GM21717 (cell line): ENCODE data around the gene GREB1.

ENCODE experiments used
- ATAC-seq: cut with Tn5 transposase; IDR thresholded peaks from one replicate; pipeline ENCODE4 v1.9.1; 2021; ENCODE audit warnings: mild to moderate bottlenecking, moderate library complexity; ENCODE audit not compliant: unreplicated experiment

Gene GREB1

DNA sequence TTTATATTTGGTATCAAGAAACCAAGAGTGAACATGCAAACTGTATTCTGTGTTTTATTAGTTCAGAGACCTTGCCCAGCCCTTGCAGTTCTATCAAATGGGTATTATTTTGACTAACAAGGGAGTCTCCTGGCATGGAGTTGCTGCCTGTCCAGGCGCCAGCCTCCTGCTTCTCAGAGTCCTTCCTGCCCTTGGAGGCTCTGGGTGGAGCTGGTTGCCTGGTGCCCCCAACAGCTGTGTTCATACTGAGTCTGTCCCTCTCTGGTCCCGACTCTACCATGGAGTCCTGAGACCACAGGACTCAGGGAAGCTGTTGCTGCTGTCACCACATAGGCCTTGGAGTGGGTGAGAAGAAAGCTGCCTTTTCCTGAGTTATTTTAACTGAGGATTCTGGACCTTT is 26.3 kb upstream of the GREB1 start:
- no peak for ATAC-seq

DNA sequence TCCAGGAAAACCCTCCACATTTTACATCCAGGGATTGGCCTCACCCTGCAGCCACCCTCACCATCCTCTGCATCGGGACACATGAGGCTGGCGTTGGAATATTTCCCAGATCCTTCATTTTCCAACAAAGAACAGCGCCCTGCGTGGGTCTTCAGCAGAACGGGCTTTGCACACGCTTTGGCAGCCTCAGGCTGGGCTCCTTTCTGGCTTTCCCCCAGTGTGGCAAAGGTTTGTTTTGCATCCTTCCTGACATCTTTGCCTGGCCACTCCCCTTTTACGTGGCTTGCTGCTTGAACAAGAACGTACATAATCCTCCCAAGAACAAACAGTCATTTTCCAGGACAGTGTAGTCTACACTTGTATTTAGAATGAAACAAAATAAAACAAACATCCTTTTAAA is 25.6 kb upstream of the GREB1 start:
- ATAC-seq = no peak

DNA sequence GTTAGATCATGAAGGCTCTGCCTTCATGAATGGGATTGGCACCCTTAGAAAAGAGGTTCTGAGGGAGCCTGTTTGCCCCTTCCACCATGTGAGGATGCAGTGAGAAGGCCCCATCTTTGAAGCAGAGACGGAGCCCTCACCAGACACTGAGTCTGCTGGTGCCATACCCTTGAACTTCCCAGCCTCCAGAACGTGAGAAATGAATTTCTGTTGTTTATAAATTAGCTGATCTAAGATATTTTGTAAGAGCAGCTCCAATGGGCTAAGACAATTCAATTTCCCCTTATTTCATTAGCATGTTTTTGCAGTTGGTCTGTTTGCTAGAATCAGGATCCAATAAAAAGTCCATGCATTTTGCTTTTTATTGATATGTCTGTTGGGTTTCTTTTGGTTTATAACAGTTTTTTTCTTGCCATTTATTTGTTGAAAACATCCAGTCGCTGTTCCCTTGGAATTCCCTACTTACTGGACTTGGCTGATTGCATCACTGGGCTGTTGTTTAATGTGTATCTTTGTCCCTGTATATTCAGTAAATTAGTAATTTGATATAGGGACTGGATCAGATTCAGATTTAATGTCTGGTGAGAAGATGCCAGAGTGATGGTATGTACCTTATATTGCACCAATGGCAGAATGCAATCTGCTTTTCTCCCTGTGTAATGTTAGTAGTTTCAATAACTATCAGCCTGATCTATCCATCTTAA is 24.0 kb upstream of the GREB1 start:
- no peak for ATAC-seq

DNA sequence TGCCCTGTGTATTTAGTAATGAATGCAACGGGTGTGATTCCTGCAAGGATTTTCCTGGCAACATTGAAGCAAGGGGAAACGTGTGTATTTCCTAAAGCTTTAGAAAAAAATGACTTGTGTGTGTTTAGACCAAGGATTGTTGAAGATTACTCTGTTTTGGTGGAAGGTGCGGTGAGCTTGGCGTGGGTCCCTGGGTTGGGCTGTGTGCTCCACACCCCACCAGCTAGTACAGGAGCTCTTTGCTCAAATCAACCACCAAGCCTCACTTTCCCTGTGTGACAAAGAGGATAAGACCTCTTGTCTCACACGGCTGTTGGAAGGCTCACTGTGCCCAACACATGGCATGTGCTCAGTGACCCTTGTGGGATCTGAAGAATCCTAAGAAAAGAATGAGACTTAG is 21.4 kb upstream of the GREB1 start:
- no peak for ATAC-seq

DNA sequence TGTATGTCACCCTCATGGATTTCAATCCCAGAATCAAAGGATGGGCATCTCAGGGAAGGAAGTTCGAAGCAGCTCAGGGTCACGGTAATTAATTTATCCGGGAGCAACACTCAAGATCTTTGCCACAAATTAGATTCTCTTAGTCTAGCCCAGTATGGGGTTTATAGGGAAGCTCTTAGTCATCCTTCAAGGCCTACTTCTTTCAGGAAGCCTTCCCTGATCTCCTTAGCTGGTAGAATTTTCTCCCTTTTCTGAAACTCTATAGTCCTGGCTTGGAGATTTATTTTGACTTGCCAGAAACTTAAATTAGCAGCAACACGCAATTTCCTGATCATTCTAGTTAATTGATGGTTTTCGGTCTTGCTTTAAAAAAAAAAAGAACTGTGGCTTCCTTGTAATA is 20.5 kb upstream of the GREB1 start:
- ATAC-seq = no peak

DNA sequence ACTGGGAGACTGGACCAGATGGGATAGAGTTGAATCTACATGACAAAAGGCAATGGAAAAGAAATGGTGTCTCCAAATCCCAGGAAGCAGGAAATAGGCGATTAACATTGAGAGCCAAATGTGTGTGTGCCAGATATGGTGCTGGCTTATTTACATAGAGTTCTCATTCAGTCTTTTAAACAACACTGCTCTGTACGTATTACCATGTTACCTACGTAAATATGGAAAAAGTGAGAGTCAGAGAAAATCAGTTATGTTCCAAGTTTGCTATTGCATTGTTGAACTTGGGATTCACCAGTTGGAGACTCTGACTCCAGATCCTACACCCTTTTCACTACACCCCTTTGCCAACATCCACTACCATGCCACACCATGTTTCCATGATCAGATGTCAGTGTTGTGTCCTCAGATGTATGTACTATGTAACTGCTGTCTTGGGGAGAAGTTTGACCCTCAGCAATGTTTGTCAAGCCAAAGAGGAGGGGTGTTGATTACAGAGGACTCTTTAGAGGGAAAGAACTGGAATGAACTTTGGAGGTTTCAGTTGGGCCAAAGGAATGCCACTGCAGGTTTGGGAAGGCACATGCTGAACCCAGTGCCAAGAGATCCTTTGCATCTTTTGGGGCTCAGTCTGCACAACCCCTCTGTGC is 19.6 kb upstream of the GREB1 start:
- no peak for ATAC-seq

DNA sequence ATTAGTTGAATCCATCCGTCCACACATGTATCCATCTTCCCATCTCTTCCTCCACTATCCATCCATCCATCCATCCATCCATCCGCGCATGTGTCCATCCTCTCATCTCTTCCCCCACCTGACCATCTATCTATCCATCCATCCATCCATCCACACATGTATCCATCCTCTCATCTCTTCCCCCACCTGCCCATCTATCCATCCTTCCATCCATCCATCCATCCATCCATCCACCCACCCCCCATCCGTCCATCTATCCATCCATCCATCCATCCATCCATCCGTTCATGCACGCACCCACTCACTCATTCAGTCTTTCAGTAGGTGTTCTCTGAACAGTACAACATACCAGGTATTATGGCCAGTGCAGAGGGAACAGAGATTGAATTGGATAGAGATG is 18.9 kb upstream of the GREB1 start:
- ATAC-seq = no peak

DNA sequence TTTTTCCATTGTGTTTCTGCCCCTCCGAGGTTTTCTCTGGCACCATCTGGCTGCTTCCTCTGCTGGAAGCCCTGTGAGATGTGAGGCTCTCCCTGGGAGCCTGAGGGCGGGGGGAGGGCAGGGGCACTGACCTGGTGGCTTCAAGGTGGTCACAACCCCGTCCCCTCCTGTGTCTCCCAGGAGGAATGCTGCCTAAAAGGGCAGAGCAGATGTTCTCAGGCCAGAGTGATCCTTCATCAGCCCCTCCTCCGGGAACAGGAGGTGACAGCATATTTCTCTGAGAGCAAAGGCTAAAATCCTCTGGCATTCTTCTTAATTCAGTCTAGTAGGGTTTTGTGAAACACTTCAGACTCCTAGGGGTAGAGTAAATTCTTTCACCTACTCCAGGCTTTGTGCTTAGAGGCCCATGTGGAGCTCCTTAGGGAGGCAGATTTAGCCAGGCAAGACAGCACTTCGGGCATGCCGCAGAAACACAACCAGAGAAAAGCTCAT is 18.3 kb upstream of the GREB1 start:
- no peak for ATAC-seq

DNA sequence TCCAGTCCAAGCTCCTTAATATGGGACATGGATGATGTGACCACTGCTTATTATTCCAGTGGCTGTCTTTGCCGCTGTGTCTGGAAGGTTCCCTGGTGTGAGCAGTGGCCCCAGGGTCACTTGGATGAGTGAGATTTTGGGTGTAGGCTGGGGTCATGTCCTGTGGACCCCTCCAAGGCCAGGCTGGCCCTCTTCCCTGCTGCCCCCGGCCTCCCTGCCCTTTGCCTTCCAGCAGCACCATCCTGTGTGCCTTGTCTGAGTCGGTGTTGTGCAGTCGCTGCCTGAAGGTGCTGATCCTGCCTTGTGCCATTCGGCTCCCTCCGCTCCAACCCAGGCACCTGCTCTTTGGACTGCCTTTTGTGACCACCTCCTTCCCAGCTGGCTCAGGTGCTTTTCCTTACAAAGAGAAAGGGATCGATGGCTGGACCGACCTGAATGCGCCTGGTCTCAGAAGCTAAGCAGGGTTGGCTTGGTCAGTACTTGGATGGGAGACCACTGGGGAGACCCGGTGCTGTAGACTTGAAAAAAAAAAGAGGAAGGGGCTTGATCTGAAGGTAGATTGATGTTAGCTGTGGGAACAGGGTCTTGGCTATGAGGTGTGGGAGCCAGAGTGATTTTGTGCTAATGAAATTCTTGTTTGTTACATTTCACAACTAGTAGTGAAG is 16.7 kb upstream of the GREB1 start:
- no peak for ATAC-seq

DNA sequence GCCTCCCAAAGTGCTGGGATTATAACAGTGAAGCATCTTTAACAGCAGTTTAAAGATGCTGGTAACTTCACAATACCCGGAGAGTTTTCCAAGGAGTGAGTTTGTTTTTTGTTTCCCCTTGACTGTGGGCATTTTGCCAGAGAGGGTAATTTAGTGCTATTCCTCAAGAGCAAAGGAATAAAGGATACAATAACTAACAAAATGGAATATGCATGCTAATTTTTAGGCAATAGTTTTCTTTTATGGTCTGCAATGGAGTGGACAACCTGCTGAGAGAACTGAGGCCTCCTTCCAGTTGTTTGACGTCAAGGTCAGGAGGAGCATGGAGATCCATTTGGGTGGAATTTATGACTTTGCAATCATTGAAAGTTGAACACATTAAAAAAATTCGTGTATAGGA is 15.9 kb upstream of the GREB1 start:
- no peak for ATAC-seq

DNA sequence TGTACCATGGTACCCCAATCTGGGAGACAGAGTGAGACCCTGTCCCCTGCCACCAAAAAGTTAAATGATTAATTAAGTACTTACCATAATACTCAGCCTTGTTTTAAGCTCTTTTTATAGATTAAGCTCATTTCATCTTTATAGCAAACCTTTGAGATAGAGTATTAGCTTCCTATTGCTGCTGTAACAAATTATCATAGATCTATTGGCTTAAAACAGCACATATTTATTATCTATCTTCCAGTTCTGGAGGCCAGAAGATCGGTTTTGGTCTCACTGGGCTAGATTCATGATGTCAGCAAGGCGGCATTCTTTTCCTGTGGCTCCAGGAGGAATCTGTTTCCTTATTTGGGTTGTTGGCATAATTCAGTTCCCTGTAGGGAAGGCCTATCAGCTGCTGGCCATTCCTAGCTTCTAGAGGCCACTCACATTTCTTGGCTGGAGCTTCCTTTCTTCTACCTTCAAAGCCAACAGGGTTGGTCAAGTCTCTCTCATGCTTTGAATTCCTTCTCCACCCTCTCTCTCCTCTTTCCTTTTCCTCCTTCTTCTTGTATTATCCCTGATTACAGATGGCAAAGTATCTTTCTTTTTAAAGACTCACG is 13.7 kb upstream of the GREB1 start:
- ATAC-seq = no peak

DNA sequence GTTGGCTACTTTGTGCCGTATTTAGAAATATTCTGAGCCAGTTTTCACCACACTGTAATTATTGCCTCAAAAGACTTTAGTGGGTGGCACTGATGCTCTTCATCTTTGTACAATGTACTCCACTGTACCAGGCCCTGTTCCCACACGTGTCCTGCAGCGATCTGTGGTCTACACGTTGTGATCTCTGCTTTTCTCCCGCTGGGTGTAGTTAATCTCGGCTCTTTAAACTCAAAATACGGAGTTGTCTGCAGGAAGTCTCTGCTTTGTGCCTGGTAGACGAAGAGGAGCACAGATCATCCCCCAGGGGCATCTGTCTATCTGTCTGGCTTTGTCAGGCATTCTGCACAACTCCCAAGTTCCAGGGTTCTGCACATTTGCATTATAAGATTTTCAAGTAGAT is 12.1 kb upstream of the GREB1 start:
- ATAC-seq = no peak

DNA sequence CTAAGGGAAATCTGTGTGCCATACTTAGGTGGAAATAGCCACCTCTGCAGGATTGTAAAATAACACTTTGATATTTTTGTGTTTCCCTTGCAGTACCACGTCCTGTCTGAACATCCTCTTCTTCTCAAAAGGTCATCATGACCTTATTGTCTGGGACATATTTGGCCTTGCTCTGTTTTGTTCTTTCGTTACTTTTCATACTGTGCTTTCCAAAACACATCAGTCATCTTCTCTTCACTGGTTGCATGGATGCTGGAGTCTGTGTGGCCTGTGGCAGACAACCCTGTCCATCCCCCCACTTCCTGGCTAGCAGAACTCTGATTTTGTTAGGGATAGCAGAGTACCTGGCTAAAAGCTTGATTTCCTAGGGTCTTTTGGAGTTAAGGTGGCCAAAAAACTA is 9.4 kb upstream of the GREB1 start:
- ATAC-seq = no peak

DNA sequence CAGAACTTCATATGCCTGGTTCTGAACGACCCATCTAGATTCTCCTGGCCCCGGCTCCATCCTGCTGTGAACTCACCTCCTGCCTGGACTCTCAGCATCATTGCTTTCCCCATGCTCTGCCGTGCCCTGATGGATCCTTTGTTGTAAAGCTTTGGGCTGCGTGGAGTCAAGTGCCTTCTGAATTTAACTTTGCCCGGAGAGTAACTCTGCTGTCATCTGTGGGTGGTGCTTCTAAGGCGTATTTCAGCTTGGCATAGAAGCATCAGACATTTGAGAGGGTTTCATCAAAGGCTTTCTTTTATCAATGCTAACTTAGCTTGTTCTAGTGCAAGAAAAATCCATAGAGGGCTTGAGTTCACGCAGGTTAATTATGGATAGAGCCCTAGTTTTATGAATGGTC is 8.1 kb upstream of the GREB1 start:
- no peak for ATAC-seq

DNA sequence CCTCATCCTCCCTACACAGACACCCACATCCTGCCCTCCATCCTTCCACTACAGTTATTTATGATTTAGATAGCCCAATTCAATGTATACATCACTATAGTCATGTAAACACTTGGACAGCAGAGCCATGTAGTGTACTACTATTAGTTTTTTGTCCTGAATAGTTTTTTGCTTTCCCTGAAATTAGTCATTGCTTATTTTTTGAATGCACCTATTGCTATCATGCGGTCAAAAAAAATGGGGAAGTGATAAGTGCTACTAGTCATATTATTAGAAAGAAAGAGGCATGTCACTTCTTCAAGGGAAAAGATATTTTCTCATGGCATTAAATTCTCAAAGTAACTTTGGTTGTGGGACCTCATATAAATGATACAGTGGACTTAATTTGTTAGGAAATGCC is 6.8 kb upstream of the GREB1 start:
- no peak for ATAC-seq

DNA sequence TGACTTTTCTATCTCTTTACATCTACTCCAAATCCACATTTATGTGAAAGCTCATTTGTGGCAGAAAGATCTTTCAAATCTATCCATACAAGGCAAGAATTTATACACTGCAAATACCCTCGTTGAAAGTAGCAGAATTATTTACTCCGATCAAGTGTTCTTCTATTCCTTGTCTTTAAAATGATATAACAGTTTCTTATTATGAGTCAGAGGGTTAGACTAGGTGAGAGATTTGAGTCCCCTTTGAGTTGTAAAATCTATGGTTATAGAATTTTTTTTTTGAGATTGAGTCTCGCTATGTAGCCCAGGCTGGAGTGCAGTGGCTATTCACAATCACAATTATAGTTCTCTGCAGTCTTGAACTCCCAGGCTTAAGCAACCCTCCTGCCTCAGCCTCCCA is 5.6 kb upstream of the GREB1 start:
- no peak for ATAC-seq

DNA sequence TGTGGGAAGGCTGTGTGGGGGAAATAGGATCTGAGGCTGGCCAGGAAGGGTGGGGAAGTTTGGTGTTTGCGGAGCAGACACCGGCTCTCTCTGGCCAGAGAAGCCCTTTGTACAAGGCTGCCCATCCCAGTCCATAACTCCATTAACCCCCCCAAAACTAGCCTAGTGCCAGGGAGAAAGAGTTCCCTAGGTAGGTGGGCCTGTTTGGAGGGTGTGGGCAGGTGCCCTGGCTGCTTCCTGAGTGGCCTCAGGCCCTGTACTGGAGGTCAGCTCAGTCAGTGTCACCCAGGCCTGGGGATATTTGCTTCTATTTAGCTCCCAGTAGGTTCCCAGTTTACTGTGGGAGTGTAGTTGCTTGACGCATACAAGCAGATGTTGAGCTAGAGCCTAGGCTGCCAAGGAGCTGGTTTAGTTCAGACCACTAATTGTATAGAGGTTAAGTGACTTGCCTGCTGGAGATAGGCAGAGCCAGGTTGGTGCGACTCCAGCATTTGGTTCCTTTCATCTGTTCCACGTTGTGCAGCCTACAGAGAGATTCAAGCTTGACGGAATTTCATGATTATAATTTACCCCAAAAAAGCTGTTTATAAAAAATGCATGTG is 2.9 kb upstream of the GREB1 start:
- ATAC-seq = no peak

DNA sequence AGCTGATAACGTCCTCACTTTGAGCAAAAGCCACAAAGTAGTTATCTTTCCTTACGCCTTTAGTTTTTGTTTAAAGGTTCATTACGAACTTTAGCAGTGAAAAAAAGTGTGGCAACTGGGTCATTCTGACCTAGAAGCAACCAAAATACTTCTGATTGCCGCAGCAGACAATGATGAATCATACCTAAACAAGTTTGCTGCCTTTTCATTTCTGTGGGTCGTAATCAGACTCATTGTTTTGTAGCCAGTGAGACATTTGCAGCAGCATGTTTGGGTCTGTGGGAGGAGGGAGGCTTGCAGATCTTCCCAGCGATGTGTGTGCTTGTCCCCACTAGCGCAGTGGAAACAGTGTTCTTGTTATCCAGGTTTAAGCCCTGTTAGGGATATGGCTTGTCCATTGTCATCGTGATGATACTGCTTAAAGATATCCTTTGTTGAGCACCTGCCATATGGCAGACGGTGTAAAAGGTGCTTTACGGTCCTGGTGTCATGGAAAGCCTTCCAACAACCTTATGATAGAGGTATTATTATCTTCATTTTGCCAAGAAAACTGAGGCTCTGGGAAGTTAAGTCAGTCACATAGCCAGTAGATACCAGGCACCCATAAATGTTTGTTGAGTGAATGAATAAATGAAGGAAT is 1.3 kb upstream of the GREB1 start:
- ATAC-seq = no peak

DNA sequence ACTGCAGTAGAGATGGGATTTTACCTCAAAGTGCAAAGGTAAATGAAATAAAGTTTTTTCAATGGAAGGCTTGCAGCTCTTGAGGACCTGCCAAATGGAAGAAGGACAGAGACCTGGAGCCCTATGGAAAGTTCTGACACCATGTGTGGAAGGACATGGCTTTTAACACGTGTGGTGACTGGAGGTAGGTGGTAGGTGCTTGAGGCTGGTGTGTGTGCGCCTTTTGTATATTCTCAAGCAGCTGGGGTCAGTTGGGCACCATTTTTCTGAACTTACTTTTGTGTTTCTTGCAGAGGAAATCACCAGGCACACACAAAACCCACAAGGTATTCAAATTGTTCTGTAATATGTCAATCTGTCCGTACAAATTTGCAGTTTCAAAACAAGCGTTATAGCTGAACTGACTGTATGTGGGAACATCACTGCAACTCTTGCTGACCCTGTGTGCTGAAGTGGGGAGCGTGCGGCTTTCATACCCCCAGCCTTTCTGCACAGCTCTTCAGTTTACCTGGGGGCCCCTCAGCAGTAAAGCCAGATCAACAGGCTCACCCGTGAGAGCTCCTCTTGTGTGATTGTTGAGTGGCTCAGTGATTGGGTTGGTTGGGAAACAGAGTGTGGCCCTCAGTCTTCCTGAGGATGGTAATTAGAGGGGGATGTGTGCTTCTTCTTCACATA is 363 bp downstream of the GREB1 start:
- no peak for ATAC-seq

DNA sequence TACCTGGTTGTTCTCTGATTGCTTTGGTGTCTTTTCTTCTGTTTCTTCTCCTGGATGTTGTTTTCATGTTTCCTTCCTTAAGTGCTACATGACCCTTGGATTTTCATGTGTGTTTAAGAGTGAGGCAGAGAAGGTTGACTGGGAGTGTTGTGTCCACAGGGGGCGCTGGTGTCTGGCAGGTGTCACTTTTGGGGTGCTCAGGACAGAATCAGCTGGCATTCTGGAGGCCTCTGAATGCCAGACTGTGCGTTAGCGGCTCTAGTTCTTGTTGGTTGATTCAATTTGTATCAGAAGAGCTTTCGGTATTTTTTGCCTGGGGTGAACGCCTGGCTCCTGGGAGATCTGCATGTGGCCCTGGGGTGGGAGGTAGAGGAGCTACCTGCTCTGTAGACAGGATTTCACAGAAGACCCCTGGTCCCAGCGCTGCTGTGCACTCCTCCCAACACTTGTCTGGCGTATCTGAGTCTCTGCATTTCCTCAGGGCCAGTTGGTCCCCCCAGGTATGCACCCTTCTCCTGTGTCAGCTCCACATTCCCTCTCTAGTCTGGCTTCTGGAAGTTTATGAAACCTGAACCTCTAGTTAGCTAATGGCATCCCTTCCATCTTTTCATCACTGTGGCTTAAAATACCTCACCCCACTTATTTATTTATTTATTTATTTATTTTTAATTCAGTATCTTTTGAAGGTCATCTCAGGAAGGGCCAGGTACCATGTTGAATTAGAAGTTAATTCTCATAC is 1.1 kb downstream of the GREB1 start:
- no peak for ATAC-seq
